Panc1 (cell line): ENCODE measurements around the gene PARVG.

ENCODE experiments used
- CTCF ChIP-seq: fragments of 450-650 bp; IDR thresholded peaks from 2 replicates; pipeline ENCODE4 v1.5.1; 2017; ENCODE audit warnings: mild to moderate bottlenecking
- POLR2AphosphoS5 ChIP-seq: IDR thresholded peaks from 2 replicates; pipeline ENCODE4 v1.6.1; 2012; ENCODE audit warnings: mild to moderate bottlenecking, low read depth, low read length, moderate library complexity
- SIN3A ChIP-seq: IDR thresholded peaks from 2 replicates; pipeline ENCODE4 v1.6.1; 2012; ENCODE audit warnings: low read depth, mild to moderate bottlenecking, low read length, moderate library complexity, borderline replicate concordance; ENCODE audit not compliant: insufficient read depth

GRCh38 chr22:44201665-44202064 is 20.9 kb downstream of the PARVG start:
- no peak for TF ChIP-seq CTCF
- no peak for TF ChIP-seq POLR2AphosphoS5
- TF ChIP-seq SIN3A = no peak
